ENCODE measurements around the gene C14orf93. TPM values are rescaled to one million over a fixed set of nuclear protein-coding genes. Genes with fewer than 3 reads are reported as not detected.

The C14orf93 gene
- total RNA-seq, 1 experiment from 2014 or later = 8.2 TPM

GRCh38 chr14:23020143-23021128, 10.5 kb upstream of the C14orf93 start:
- no peak overlapping the region for H3K9ac ChIP-seq (ENCODE audit: extremely low read depth, insufficient read length, low read length)
- H4K8ac ChIP-seq (replicated peaks; ENCODE audit: insufficient read length, low read depth, low read length) = no peak overlapping the region
- H3K23me2 ChIP-seq (ENCODE audit: insufficient read length, low read depth, low read length, poor library complexity, severe bottlenecking) = no peaks in the 10 kb centered on the region
- Mint-ChIP-seq H3K4me3 (no peak overlapping the region), H3K36me3 (ENCODE audit: insufficient read depth in 1 of 3, low read depth in 3 of 3) (peaks cover 8 to 10% (median 10%) of the 10 kb centered on the region in 3 experiments; a peak in 6 of 7 replicates), H3K9me3 (no peaks in the 10 kb centered on the region), H3K27me3 (ENCODE audit: low read depth) (no peaks in the 10 kb centered on the region), H3K4me1 (peaks cover 32 to 35% of the 10 kb centered on the region in 2 experiments), H3K27ac (peak overlapping the region in 2 of 3 experiments; percentile 17 to 67; a peak in 2 of 7 replicates)
- DNase-seq = no peak
- no peak overlapping the region for H2BK15ac ChIP-seq (ENCODE audit: low read depth, low read length)
- H2BK20ac ChIP-seq (ENCODE audit: low read depth, low read length, poor library complexity, severe bottlenecking) = no peak overlapping the region
- no peak overlapping the region for H2AK5ac ChIP-seq (ENCODE audit: insufficient read length, low read length)
- H3K18ac ChIP-seq (ENCODE audit: insufficient read length, low read depth, low read length) = no peak overlapping the region
- no peak overlapping the region for H3K23ac ChIP-seq (ENCODE audit: insufficient read length, low read depth, low read length)
- H3K27me3 ChIP-seq (ENCODE audit: insufficient read depth, low read length) = no peaks in the 10 kb centered on the region
- H3K9me3 ChIP-seq (ENCODE audit: control insufficient read depth, low read depth, low read length) = no peaks in the 10 kb centered on the region
- H3K56ac ChIP-seq (ENCODE audit: insufficient read length, low read depth, low read length) = no peak overlapping the region
- no peak overlapping the region for H2BK5ac ChIP-seq (ENCODE audit: insufficient read length, low read length)
- no peaks in the 10 kb centered on the region for H3K79me1 ChIP-seq (ENCODE audit: insufficient read depth, low read depth, low read length, poor library complexity, severe bottlenecking)
- WGBS (ENCODE audit: extremely low coverage, insufficient read length, low lambda C conversion rate) = no CpG with 5 or more reads among the region's 7 CpGs
- H3K4me1 ChIP-seq (ENCODE audit: insufficient read depth, low read length) = no peaks in the 10 kb centered on the region
- H3K27ac ChIP-seq (ENCODE audit: insufficient read length, low read depth, low read length) = no peak overlapping the region
- H4K5ac ChIP-seq (ENCODE audit: insufficient read length, low read depth, low read length) = no peak overlapping the region
- H3K4ac ChIP-seq (ENCODE audit: low read depth, low read length) = no peak overlapping the region
- TF ChIP-seq CTCF (conservative IDR thresholded peaks at IDR 0.05) = no peak
- no peak overlapping the region for H4K91ac ChIP-seq (ENCODE audit: insufficient read length, low read depth, low read length)
- H3K79me2 ChIP-seq (ENCODE audit: insufficient read depth, low read length) = no peaks in the 10 kb centered on the region
- H3T11ph ChIP-seq (ENCODE audit: low read length) = no peak overlapping the region
- no peak overlapping the region for H2AFZ ChIP-seq (ENCODE audit: low read length)
- H3K4me2 ChIP-seq (ENCODE audit: insufficient read depth, insufficient read length, low read length) = no peak overlapping the region
- no peaks in the 10 kb centered on the region for H4K20me1 ChIP-seq (ENCODE audit: control insufficient read depth, insufficient read depth, insufficient read length)
- no peak overlapping the region for H2BK12ac ChIP-seq (ENCODE audit: insufficient read length, low read depth, low read length)
- H2BK120ac ChIP-seq (ENCODE audit: low read depth, low read length, poor library complexity, severe bottlenecking) = no peak overlapping the region
- no peak overlapping the region for H3K14ac ChIP-seq (ENCODE audit: insufficient read depth, low read length)

Data from H9 (cell line).